GM12878 (cell line): ENCODE data around the gene CRHR2. TPM values are rescaled to one million over a fixed set of nuclear protein-coding genes. Genes with fewer than 3 reads are reported as not detected.
"Not testable (repeated sequence)": the region's sequence is repeated elsewhere in the genome, so short reads cannot be mapped to it uniquely, and the experiment has no call there.

Experiments
- ATAC-seq: fragments of 200-7000 bp; cut with Tn5 transposase; 3 replicates; pipeline ENCODE4 v1.9.1; 2020; ENCODE audit warnings: mild to moderate bottlenecking, moderate library complexity
- BruUV-seq: library from RNA; stranded (reverse); fragments of 400-500 nt; replicated peaks from 2 replicates; lab custom pipeline; 2021; lab: Mats Ljungman, UMichigan
- CTCF ChIA-PET: fragments of 300-600 bp; sonication (Branson Sonifier 250); formaldehyde crosslinking; extraction: SDS; loops from one replicate; lab custom pipeline; 2021; ENCODE audit warnings: inconsistent platforms; lab: Yijun Ruan, JAX
- POLR2A ChIA-PET: fragments of 350-600 bp; formaldehyde crosslinking; extraction: SDS; loops from one replicate; lab custom pipeline; 2021; ENCODE audit warnings: inconsistent platforms; lab: Charles Lee
- RAD21 ChIA-PET: fragments of 300-600 bp; sonication (Branson Sonifier 250); formaldehyde crosslinking; loops from one replicate; lab custom pipeline; 2023; ENCODE audit warnings: antibody characterized with exemption; ENCODE audit not compliant: unreplicated experiment; lab: Charles Lee
- SMC1A ChIA-PET: fragments of 300-600 bp; sonication (Branson Sonifier 250); formaldehyde crosslinking; loops from one replicate; lab custom pipeline; 2023; ENCODE audit not compliant: unreplicated experiment, uncharacterized antibody; lab: Charles Lee
- DNase-seq: peaks from one replicate; pipeline ENCODE4 v3.0.0-alpha.2; 2011; ENCODE audit warnings: low read depth, low spot score
- FAIRE-seq: peaks from 3 replicates; lab custom pipeline; 2011; peaks lifted over from hg19 to GRCh38; lab: Jason Lieb, UNC
- H2AFZ ChIP-seq: 2 replicates; pipeline ENCODE4 v1.6.0; 2011; ENCODE audit warnings: low read depth, low read length, control low read depth; ENCODE audit not compliant: control insufficient read depth
- H3K27ac ChIP-seq: 2 replicates; pipeline ENCODE4 v1.5.1; 2011; ENCODE audit warnings: control low read depth; ENCODE audit not compliant: control insufficient read depth, insufficient read depth
- H3K27me3 ChIP-seq, 2 experiments: replicated peaks in 1 of 2; 2 replicates each; pipeline versions ENCODE4 v1.6.0 to v1.6.1; 2011; ENCODE audit warnings: low read length in 1 of 2; ENCODE audit not compliant: control insufficient read depth in 2 of 2, insufficient read depth in 2 of 2
- H3K36me3 ChIP-seq, 2 experiments: 2 replicates each; pipeline ENCODE4 v1.5.1; 2011; ENCODE audit warnings: low read length in 1 of 2; ENCODE audit not compliant: control insufficient read depth in 2 of 2, insufficient read depth in 2 of 2
- H3K4me1 ChIP-seq: 2 replicates; pipeline ENCODE4 v1.6.1; 2011; ENCODE audit warnings: mild to moderate bottlenecking, low read length, moderate library complexity, mixed read lengths; ENCODE audit not compliant: control insufficient read depth, insufficient read depth
- H3K4me2 ChIP-seq: 2 replicates; pipeline ENCODE4 v1.6.0; 2011; ENCODE audit warnings: control low read depth; ENCODE audit not compliant: control insufficient read depth, insufficient read depth
- H3K4me3 ChIP-seq: fragments of 200-600 bp; sonication (generic); 2 replicates; pipeline ENCODE4 v1.5.1; 2016
- H3K79me2 ChIP-seq: 2 replicates; pipeline ENCODE4 v1.6.0; 2011; ENCODE audit warnings: low read length; ENCODE audit not compliant: control insufficient read depth, insufficient read depth
- H3K9ac ChIP-seq: 2 replicates; pipeline ENCODE4 v1.8.0; 2011; ENCODE audit warnings: low read length, control low read depth, mixed read lengths; ENCODE audit not compliant: control insufficient read depth, insufficient read depth
- H3K9me3 ChIP-seq: replicated peaks from 3 replicates; pipeline ENCODE4 v1.5.1; 2011; ENCODE audit warnings: mild to moderate bottlenecking, low read length; ENCODE audit not compliant: control insufficient read depth, insufficient read depth
- H4K20me1 ChIP-seq: 2 replicates; pipeline ENCODE4 v1.6.0; 2011; ENCODE audit not compliant: control insufficient read depth, insufficient read depth
- ATF7 ChIP-seq: fragments of 450-650 bp; IDR thresholded peaks from 2 replicates; pipeline ENCODE4 v1.6.1; 2016; ENCODE audit warnings: low read depth, mild to moderate bottlenecking
- BHLHE40 ChIP-seq, 2 experiments: fragments of 450-650 bp in 1 of 2; IDR thresholded peaks; 2 replicates each; pipeline ENCODE4 v1.6.1; 2011 to 2017; ENCODE audit warnings: low read depth in 2 of 2, borderline replicate concordance in 1 of 2, improper control_type of control experiment in 1 of 2, low read length in 1 of 2, mild to moderate bottlenecking in 1 of 2
- BRCA1 ChIP-seq: IDR thresholded peaks from 2 replicates; pipeline ENCODE4 v1.6.1; 2011; ENCODE audit warnings: low read depth, low read length, improper control_type of control experiment
- CBX5 ChIP-seq: sonication (generic); IDR thresholded peaks from 2 replicates; pipeline ENCODE4 v1.6.1; 2016; ENCODE audit warnings: low read depth, moderate library complexity, mild to moderate bottlenecking, inconsistent platforms
- EED ChIP-seq: sonication (generic); IDR thresholded peaks from 2 replicates; pipeline ENCODE4 v1.6.1; 2016; ENCODE audit warnings: antibody characterized with exemption, low read depth
- ETV6 ChIP-seq, 2 experiments: fragments of 450-650 bp in 1 of 2; IDR thresholded peaks in 1 of 2; conservative IDR thresholded peaks in 1 of 2; 2 replicates each; pipeline ENCODE4 v1.6.1; 2014; ENCODE audit warnings: antibody characterized with exemption in 1 of 2, borderline replicate concordance in 1 of 2, low read depth in 1 of 2, mild to moderate bottlenecking in 1 of 2, moderate library complexity in 1 of 2
- MEF2A ChIP-seq: IDR thresholded peaks from 2 replicates; pipeline ENCODE4 v1.6.1; 2011; ENCODE audit warnings: low read depth, mild to moderate bottlenecking, low read length, moderate library complexity; ENCODE audit not compliant: insufficient read depth
- MYC ChIP-seq: IDR thresholded peaks from 2 replicates; pipeline ENCODE4 v1.6.1; 2011; ENCODE audit warnings: mild to moderate bottlenecking, low read length, moderate library complexity, inconsistent platforms; ENCODE audit not compliant: insufficient read depth, insufficient replicate concordance, insufficient read length, severe bottlenecking
- PML ChIP-seq: IDR thresholded peaks from 2 replicates; pipeline ENCODE4 v1.6.1; 2012; ENCODE audit warnings: low read length, inconsistent platforms
- RFX5 ChIP-seq: IDR thresholded peaks from 2 replicates; pipeline ENCODE4 v1.6.1; 2011; ENCODE audit warnings: low read depth, low read length, improper control_type of control experiment
- SP1 ChIP-seq: IDR thresholded peaks from one replicate; pipeline ENCODE4 v1.6.1; 2011; ENCODE audit warnings: low read depth, low read length
- ZNF217 ChIP-seq: fragments of 450-650 bp; IDR thresholded peaks from 2 replicates; pipeline ENCODE4 v1.6.1; 2017; ENCODE audit warnings: antibody characterized with exemption, mild to moderate bottlenecking
- WGBS: methylation state at CpG from one replicate; pipeline ENCODE4 v1.1.6; 2016; ENCODE audit warnings: low lambda C conversion rate; ENCODE audit not compliant: insufficient replicate concordance, insufficient coverage; ENCODE audit errors: missing lambda C conversion rate; 5-methylcytosine and 5-hydroxymethylcytosine counted together
- in situ Hi-C: fragments of 300-500 bp; cut with MboI; formaldehyde crosslinking; loops from 9 replicates; pipeline ENCODE4 v1.14.3; 2018; ENCODE audit warnings: mixed read lengths
- intact Hi-C: fragments of 100-400 bp; cut with micrococcal nuclease; formaldehyde crosslinking; loops from one replicate; pipeline ENCODE4 v1.14.2; 2022; ENCODE audit not compliant: unreplicated experiment
- polyA plus RNA-seq, 11 experiments: library from polyadenylated mRNA; depleted of rRNA in 4 of 11; unstranded in 6 of 11; stranded (reverse) in 5 of 11; fragments of >200 nt; fragmentation: Nextera tagmentation in 4 of 11; fragmentation: Illumina TruSeq in 1 of 11; extraction: Ambion mirVana in 4 of 11; extraction: Trizol in 1 of 11; gene quantifications; 1 replicate in 1 of 11; 2 replicates in 10 of 11; pipeline versions ENCODE4 v1.2.1 to v1.2.3, GENCODE V29; 2011 to 2016; ENCODE audit warnings: inconsistent platforms in 2 of 11, missing spikeins in 2 of 11, low read depth in 1 of 11
- total RNA-seq, 4 experiments: library from RNA; depleted of rRNA in 3 of 4; stranded (reverse); fragments of >200 nt in 3 of 4; fragmentation: Illumina TruSeq in 1 of 4; extraction: Trizol in 1 of 4; gene quantifications; 2 replicates each; pipeline versions ENCODE4 v1.2.1 to v1.2.3, GENCODE V29; 2013 to 2021
- TF ChIP-seq, protein P1 (sequence below): fragments of 450-650 bp; IDR thresholded peaks from 2 replicates; pipeline ENCODE4 v1.6.1; 2016; ENCODE audit warnings: mild to moderate bottlenecking

CRHR2 gene
- total and polyA plus RNA-seq, 10 of the 15 experiments (the other 5 are each of a cell fraction or from before 2014, with no cell fraction given): not detected

DNA sequence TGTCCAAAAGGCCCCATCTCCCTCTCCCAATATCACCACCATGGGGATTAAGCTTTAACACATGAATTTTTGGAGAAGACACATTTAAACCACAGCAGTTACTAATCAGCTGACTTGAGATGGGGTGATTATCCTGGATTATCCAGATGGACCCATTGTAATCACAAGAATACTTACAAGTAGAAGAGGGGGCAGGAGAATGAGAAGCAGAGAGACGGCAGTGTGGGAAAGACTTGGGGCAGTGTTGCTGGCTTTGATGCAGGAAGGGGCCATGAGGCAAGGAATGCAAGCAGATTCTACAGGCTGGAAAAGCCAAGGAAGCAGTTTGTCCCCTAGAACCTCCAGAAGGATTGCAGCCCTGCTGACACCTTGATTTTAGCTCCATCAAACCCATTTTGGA lies 39.0 kb upstream of the CRHR2 start:
- 85% methylated on average over 1 of the region's 1 CpG for WGBS
- CTCF ChIA-PET: no interaction called here
- SMC1A ChIA-PET: no interaction called here

DNA sequence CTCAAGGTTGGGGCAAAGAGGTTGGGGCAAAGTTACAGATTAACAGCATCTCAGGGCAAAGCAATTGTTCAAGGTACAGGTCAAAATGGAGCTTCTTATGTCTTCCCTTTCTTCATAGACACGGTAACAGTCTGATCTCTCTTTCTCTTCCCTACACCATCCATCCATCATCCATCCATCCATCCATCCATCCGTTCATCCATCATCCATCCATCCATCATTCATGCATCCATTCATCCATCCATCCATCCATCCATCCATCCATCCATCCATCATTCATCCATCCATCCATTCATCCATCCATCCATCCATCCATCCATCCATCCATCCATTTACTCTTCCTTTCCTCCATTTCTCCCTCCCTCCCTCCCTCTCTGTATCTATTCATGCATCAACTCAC lies 37.2 kb upstream of the CRHR2 start:
- SMC1A ChIA-PET, H2AFZ ChIP-seq, H3K4me2 ChIP-seq, DNase-seq, H4K20me1 ChIP-seq, intact Hi-C loops, H3K36me3 ChIP-seq, H3K4me3 ChIP-seq, H3K27ac ChIP-seq, H3K27me3 ChIP-seq, H3K79me2 ChIP-seq, H3K9me3 ChIP-seq, CTCF ChIA-PET, RAD21 ChIA-PET, POLR2A ChIA-PET, in situ Hi-C loops, FAIRE-seq, H3K4me1 ChIP-seq, ATAC-seq, H3K9ac ChIP-seq, BruUV-seq: not testable (repeated sequence)
- WGBS: 31% methylated on average over 2 of the region's 2 CpGs

More for the DNA sequence above, 39.0 kb upstream of the CRHR2 start:
- H4K20me1 ChIP-seq: no peaks in the 10 kb centered on the region
- peaks cover 1% of the 10 kb centered on the region; the same call in 1 of the 3 replicates for H3K9me3 ChIP-seq
- H3K27ac ChIP-seq: no peak overlapping the region
- TF ChIP-seq SP1 (no peak), CBX5 (no peak), ZNF217 (no peak), BRCA1 (no peak), ATF7 (no peak), RFX5 (no peak), BHLHE40 (IDR thresholded peaks at IDR 0.05; ENCODE audit: borderline replicate concordance in 1 of 2, low read depth in 2 of 2, low read length in 1 of 2) (no peak), PML (no peak), EED (no peak), ETV6 (conservative IDR thresholded peaks at IDR 0.05 in 1 of 2, IDR thresholded peaks at IDR 0.05 in 1 of 2; ENCODE audit: borderline replicate concordance in 1 of 2, low read depth in 1 of 2) (no peak), MYC (no peak), MEF2A (no peak)
- TF ChIP-seq, protein P1, sequence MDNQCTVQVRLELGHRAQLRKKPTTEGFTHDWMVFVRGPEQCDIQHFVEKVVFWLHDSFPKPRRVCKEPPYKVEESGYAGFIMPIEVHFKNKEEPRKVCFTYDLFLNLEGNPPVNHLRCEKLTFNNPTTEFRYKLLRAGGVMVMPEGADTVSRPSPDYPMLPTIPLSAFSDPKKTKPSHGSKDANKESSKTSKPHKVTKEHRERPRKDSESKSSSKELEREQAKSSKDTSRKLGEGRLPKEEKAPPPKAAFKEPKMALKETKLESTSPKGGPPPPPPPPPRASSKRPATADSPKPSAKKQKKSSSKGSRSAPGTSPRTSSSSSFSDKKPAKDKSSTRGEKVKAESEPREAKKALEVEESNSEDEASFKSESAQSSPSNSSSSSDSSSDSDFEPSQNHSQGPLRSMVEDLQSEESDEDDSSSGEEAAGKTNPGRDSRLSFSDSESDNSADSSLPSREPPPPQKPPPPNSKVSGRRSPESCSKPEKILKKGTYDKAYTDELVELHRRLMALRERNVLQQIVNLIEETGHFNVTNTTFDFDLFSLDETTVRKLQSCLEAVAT: no peak
- FAIRE-seq (no peak), DNase-seq (no peak), ATAC-seq (no peak)
- no peaks in the 10 kb centered on the region for H3K36me3 ChIP-seq
- no peak overlapping the region for H3K4me2 ChIP-seq
- H3K4me1 ChIP-seq: no peaks in the 10 kb centered on the region
- no peak overlapping the region for H3K9ac ChIP-seq
- no peak overlapping the region for H3K4me3 ChIP-seq
- RAD21 ChIA-PET: no interaction called here
- H3K27me3 ChIP-seq: no peaks in the 10 kb centered on the region
- POLR2A ChIA-PET: no interaction called here
- H2AFZ ChIP-seq: no peak overlapping the region
- in situ Hi-C loops: no loop called here
- intact Hi-C loops: no loop called here
- BruUV-seq: no TSS peak
- H3K79me2 ChIP-seq: no peaks in the 10 kb centered on the region
